Activated T-helper 1 cell treated with anti-CD3 and anti-CD28 coated beads, Interleukin-2, amount 50 U/mL, for 16 hours (primary cell): ENCODE results near the gene SHF.
"Not testable (repeated sequence)": the region's sequence is repeated elsewhere in the genome, so short reads cannot be mapped to it uniquely, and the experiment has no call there.

Experiments used
- DNase-seq, 2 donors: peaks; one replicate each; pipeline ENCODE4 v3.0.0-alpha.2; 2020; ENCODE audit warnings: low read depth in 1 of 2, low spot score in 1 of 2

The SHF gene

GRCh38 chr15:45148076-45149059 is 39.4 kb downstream of the SHF start:
- DNase-seq, result no peak

- DNase-seq, result no peak
Measured at GRCh38 chr15:45147606-45148005, 40.2 kb downstream of the SHF start.

DNA sequence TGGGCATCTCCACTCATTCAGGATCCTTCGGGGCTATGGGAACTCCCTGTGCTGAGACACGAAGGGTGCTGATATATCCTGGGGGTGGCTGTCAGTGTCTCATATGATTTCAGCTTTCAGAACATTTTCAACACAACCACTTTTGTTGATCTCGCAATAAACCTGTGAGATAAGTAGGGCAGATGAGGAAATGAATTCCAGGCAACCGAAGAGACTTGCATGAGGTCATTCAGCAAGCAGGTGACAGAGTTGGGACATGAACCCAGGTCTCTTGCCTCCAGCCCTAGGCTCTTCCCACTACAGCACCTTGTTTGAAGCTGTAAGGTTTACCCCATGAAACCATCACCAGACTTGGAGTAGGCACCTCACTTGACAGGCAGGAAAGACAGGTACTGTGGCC is 41.4 kb downstream of the SHF start:
- DNase-seq, result no peak

- DNase-seq, result no peak
Measured at GRCh38 chr15:45144775-45145174, 43.0 kb downstream of the SHF start.

DNA sequence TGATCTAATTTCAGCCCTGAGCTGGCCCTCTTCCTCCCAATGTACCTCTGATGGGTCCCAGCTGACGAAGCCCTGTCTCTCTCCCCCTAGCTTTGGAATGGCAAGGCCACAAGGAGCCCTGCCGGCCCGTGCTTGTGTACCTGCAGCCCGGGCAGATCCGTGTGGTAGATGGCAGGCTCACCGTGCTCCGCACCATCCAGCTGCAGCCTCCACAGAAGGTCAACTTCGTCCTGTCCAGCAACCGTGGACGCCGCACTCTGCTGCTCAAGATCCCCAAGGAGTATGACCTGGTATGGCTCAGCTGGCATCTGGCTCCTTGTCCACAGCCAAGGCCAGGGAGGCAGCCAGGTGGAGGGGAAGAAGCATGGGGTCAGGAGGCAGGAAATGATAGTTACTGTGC is 43.8 kb downstream of the SHF start:
- no peak for DNase-seq

- no peak for DNase-seq
Measured at GRCh38 chr15:45143056-45143455, 44.7 kb downstream of the SHF start.

DNA sequence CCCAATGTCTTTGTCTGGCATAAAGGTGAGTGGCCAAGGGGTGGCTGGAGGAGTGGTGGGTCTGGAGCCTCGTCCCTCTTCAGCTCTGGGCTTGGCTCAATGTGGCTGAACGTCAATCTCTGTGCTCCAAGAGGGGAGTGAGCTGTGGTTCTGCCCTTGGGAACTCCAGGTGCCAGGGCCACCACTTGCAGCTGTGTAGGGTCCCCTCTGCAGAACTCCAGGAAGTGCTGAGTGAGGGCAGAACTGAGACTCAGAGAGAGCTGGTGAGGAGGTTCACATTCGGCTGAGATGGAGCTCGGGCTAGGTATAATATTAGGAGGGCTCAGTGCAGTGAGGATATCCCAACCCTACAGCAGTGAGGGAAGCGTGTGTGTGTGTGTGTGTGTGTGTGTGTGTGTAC is 46.4 kb downstream of the SHF start:
- no peak for DNase-seq

DNA sequence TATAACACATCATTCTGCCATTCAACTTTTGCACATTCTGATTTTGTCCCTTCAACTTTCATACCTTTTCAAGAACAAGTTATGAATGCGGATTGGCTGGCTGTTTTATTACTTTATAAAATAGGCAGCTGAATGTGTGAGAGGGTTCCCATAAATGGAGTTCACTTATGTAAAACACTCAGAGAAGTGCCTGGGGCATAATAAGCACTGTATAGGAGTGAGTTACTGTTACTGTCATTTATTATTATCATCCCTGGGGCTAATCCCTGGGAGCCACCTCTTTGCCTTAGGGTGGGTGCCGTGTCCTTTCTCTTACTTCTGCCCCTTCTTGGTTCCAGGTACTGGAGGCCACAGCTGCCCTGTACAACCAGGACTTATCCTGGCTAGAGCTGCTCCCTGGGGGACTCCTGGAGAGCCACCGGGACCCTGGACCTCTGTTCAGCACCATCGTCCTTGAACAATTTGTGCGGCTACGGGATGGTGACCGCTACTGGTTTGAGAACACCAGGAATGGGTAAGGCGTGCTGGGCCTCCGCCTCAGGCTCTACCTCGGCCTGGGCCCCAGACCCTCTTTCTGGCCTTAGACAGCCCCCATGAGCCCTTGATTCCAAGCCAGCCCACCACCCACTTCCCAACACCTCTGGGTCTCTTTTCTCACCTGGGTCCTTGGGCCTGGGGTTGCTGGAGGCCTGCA is 47.1 kb downstream of the SHF start:
- no peak for DNase-seq

GRCh38 chr15:45139770-45140169 is 48.0 kb downstream of the SHF start:
- no peak for DNase-seq

DNA sequence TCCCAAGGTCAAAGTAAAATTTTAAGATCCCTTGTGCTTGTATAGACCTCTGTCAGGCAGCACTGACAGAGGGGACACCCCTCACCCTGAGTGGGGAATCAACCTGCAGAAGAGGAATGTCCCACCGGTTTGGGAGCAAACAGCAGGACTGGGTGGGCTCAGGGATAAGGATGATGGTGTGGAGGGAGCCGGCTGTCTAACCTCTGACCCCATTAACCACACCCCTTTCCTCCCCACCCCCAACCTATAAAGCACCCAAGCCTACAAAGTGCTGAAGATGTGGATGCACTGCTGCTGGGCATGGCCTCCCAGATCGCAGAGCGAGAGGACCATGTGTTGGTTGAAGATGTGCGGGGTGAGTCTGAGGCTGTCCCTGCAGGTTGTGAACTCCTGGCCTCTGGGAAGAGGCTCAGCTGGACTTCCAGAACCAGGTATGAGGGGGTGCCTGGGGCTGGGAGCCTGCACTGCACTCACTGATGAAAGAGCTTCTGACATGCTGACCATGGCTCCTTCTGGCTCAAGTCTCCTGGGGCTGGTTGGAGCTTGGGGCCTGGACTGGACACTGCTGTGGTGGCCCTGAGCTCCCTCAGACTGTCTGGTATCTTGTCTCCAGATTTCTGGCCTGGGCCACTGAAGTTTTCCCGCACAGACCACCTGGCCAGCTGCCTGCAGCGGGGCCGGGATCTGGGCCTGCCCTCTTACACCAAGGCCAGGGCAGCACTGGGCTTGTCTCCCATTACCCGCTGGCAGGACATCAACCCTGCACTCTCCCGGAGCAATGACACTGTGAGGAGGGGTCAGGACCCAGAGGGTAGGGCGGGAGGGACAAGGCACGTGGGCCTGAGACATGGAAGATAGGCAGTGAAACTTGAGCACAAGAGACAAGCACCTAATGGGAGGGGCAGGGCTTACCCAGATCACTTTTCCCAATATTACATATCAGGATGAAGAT is 48.7 kb downstream of the SHF start:
- DNase-seq, result no peak

- DNase-seq, result no peak
Measured at GRCh38 chr15:45137703-45138102, 50.1 kb downstream of the SHF start.

GRCh38 chr15:45136378-45136764 is 51.4 kb downstream of the SHF start:
- no peak for DNase-seq

GRCh38 chr15:45135705-45136377 is 51.9 kb downstream of the SHF start:
- DNase-seq, result not testable (repeated sequence)

DNA sequence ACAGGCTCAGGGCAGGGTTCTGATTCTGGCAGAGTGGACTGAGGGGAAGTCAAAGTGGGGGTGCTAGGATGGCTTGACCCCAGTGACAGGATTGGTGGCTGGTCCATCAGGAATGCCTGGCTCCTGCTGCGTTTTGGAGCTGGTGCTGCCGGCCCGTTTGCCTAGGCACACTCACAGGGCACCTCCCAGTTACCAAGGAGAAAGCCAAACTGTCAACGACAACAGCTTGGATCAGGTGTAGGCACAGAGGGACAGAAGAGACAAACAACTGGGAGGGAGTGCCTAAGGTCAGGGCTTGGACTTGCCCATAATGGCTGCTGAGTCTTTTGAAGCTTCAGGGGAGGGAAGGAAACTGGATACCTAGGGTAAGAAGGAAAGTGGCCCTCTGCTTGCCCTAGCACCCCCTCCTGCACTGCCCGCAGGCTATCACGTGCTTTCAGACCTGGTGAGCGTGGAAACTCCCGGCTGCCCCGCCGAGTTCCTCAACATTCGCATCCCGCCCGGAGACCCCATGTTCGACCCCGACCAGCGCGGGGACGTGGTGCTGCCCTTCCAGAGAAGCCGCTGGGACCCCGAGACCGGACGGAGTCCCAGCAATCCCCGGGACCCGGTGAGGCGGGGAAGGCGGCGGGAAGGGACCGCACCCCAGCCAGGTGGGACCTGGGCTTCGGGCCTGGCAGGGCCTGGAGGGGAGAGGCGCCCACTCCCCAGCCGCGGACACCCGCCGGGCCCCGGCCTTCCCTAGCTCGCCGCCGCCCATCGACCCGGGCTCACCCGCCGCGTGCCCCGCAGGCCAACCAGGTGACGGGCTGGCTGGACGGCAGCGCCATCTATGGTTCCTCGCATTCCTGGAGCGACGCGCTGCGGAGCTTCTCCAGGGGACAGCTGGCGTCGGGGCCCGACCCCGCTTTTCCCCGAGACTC is 52.8 kb downstream of the SHF start:
- no peak for DNase-seq

DNA sequence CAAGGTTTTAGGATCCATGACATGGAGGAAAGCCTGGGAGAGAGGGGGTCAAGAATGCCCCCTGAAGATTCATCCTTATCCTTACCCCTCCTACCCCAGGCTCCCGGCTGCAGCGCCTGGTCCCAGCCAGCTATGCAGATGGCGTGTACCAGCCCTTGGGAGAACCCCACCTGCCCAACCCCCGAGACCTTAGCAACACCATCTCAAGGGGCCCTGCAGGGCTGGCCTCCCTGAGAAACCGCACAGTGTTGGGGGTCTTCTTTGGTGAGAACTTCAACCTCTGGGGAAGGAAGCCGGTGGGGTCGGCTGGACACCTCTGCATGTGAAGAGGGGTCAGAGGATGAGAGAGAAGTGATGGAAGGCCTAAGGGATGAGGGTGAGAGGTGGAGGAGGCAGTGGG is 53.7 kb downstream of the SHF start:
- DNase-seq, result no peak

GRCh38 chr15:45133561-45133920 is 54.2 kb downstream of the SHF start:
- no peak for DNase-seq

GRCh38 chr15:45132844-45133560 is 54.8 kb downstream of the SHF start:
- DNase-seq, result no peak

DNA sequence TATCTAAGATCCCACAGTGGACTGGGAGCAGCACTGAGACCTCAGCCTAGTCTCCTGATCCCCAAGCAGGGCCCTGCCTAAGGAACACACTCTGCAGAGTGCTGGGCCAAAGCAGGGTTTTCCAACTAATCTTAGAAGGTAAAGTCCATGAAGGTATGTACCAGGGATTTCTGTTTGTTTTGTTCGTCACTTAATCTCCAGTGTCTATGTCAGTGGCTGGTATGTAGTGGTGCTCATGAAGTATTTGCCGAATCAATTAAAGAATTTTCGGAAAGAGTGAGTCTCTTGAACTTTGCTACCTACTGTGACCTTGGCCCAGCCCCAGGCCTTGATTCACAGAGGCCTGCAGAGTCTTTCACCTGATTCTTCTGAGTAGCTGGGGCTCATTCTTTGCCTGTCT is 56.3 kb downstream of the SHF start:
- no peak for DNase-seq
